Type B pancreatic cell (in vitro differentiated cells): ENCODE data around the gene FTSJ1. TPM values are rescaled to one million over a fixed set of nuclear protein-coding genes. Genes with fewer than 3 reads are reported as not detected.
"Not testable (repeated sequence)": the region's sequence is repeated elsewhere in the genome, so short reads cannot be mapped to it uniquely, and the experiment has no call there.

Experiments
- DNase-seq: peaks from one replicate; pipeline ENCODE4 v3.0.0; 2021; ENCODE audit warnings: mixed read lengths; ENCODE audit not compliant: unreplicated experiment; ENCODE audit errors: extremely low spot score
- H3K27ac Mint-ChIP-seq: 2 replicates; pipeline ENCODE4 v1.8.0; 2021; ENCODE audit warnings: mild to moderate bottlenecking, mixed read lengths
- H3K27me3 Mint-ChIP-seq: 2 replicates; pipeline ENCODE4 v1.8.0; 2021; ENCODE audit warnings: mixed read lengths
- H3K36me3 Mint-ChIP-seq: 2 replicates; pipeline ENCODE4 v1.8.0; 2021; ENCODE audit warnings: mixed read lengths
- H3K4me1 Mint-ChIP-seq: one replicate; pipeline ENCODE4 v1.8.0; 2021; ENCODE audit warnings: mixed read lengths; ENCODE audit not compliant: unreplicated experiment
- H3K4me3 Mint-ChIP-seq: 2 replicates; pipeline ENCODE4 v1.8.0; 2021; ENCODE audit warnings: mild to moderate bottlenecking, mixed read lengths
- H3K9me3 Mint-ChIP-seq: 2 replicates; pipeline ENCODE4 v1.8.0; 2021; ENCODE audit warnings: mixed read lengths
- total RNA-seq: library from RNA; stranded (reverse); gene quantifications from 2 replicates; pipeline ENCODE4 v1.2.1, GENCODE V29; 2021; ENCODE audit warnings: low replicate concordance
- TF ChIP-seq, protein P1 (sequence below): fragments of 200-600 bp; sonication (generic); conservative IDR thresholded peaks from 2 replicates; pipeline ENCODE4 v1.5.0; 2021; ENCODE audit warnings: antibody characterized with exemption, mild to moderate bottlenecking

The FTSJ1 gene
- total RNA-seq, 1 donor from 2014 or later: 46.4 TPM

- TF ChIP-seq, protein P1, sequence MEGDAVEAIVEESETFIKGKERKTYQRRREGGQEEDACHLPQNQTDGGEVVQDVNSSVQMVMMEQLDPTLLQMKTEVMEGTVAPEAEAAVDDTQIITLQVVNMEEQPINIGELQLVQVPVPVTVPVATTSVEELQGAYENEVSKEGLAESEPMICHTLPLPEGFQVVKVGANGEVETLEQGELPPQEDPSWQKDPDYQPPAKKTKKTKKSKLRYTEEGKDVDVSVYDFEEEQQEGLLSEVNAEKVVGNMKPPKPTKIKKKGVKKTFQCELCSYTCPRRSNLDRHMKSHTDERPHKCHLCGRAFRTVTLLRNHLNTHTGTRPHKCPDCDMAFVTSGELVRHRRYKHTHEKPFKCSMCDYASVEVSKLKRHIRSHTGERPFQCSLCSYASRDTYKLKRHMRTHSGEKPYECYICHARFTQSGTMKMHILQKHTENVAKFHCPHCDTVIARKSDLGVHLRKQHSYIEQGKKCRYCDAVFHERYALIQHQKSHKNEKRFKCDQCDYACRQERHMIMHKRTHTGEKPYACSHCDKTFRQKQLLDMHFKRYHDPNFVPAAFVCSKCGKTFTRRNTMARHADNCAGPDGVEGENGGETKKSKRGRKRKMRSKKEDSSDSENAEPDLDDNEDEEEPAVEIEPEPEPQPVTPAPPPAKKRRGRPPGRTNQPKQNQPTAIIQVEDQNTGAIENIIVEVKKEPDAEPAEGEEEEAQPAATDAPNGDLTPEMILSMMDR: no peak
- Mint-ChIP-seq H3K4me1 (peaks cover 7% of the 10 kb centered on the region), H3K4me3 (no peak overlapping the region), H3K27ac (no peak overlapping the region), H3K36me3 (peaks cover 3% of the 10 kb centered on the region), H3K27me3 (no peaks in the 10 kb centered on the region), H3K9me3 (no peaks in the 10 kb centered on the region)
- no peak for DNase-seq
Measured at GRCh38 chrX:48514126-48514806, 38.3 kb downstream of the FTSJ1 start.

- peaks cover 3% of the 10 kb centered on the region for H3K36me3 Mint-ChIP-seq
- H3K9me3 Mint-ChIP-seq: no peaks in the 10 kb centered on the region
- H3K27me3 Mint-ChIP-seq: no peaks in the 10 kb centered on the region
- H3K4me3 Mint-ChIP-seq: no peak overlapping the region
- no peak overlapping the region for H3K27ac Mint-ChIP-seq
- TF ChIP-seq, protein P1: no peak
- DNase-seq: no peak
- peaks cover under 1% of the 10 kb centered on the region for H3K4me1 Mint-ChIP-seq
Measured at GRCh38 chrX:48514868-48515460, 39.0 kb downstream of the FTSJ1 start.

DNA sequence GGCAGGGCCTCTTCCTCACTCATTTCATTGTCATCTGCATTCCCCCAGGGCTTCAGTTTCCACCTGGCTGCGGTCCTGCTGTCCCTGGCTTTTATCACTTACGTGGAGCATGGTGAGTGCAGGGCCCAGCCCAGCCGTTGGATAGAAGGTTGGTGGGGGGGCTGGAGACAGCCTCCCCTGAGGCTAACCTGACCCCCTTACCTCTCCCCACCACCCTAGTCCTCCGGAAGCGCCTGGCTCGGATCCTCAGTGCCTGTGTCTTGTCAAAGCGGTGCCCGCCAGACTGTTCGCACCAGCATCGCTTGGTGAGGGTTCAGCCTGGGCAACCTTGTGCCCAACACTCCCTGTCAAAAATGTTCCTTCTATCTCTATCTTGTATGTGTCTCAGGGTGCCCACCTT is 39.8 kb downstream of the FTSJ1 start:
- Mint-ChIP-seq H3K4me3 (no peak overlapping the region), H3K4me1 (no peaks in the 10 kb centered on the region), H3K36me3 (peaks cover 7% of the 10 kb centered on the region), H3K9me3 (no peaks in the 10 kb centered on the region), H3K27ac (no peak overlapping the region), H3K27me3 (no peaks in the 10 kb centered on the region)
- no peak for DNase-seq
- TF ChIP-seq, protein P1: no peak

DNA sequence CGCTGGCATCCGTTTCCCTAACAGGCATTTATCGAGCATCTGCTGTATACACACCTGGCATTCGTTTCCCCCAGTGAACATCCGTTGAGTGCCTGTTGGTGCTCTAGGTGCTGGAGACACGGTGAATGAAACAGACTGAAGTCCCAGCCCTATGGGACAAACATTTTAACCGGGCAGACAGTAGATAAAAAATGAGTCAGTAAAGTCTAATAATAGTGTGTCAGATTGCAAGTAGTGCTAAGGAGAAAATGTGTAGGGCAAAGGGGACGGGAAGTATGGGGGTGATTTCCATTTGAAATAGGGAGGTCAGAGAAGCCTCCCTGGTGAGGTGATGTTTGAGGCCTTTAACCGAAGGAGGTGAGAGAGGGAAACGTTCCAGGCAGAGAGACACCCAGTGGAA is 40.3 kb downstream of the FTSJ1 start:
- H3K9me3 Mint-ChIP-seq: no peaks in the 10 kb centered on the region
- no peak for DNase-seq
- H3K4me3 Mint-ChIP-seq: no peak overlapping the region
- no peak overlapping the region for H3K27ac Mint-ChIP-seq
- TF ChIP-seq, protein P1: no peak
- peaks cover 7% of the 10 kb centered on the region for H3K36me3 Mint-ChIP-seq
- H3K27me3 Mint-ChIP-seq: no peaks in the 10 kb centered on the region
- no peaks in the 10 kb centered on the region for H3K4me1 Mint-ChIP-seq

- peaks cover 7% of the 10 kb centered on the region for H3K36me3 Mint-ChIP-seq
- no peak overlapping the region for H3K27ac Mint-ChIP-seq
- H3K9me3 Mint-ChIP-seq: no peaks in the 10 kb centered on the region
- no peaks in the 10 kb centered on the region for H3K27me3 Mint-ChIP-seq
- no peak for DNase-seq
- H3K4me3 Mint-ChIP-seq: no peak overlapping the region
- H3K4me1 Mint-ChIP-seq: no peaks in the 10 kb centered on the region
- TF ChIP-seq, protein P1: no peak
Measured at GRCh38 chrX:48516987-48517386, 41.0 kb downstream of the FTSJ1 start.

- not testable (repeated sequence) for H3K27me3 Mint-ChIP-seq, H3K4me1 Mint-ChIP-seq, H3K4me3 Mint-ChIP-seq, DNase-seq, H3K27ac Mint-ChIP-seq, H3K9me3 Mint-ChIP-seq, H3K36me3 Mint-ChIP-seq
Measured at GRCh38 chrX:48519481-48519880, 43.5 kb downstream of the FTSJ1 start.
